Amniotic epithelial cell (primary cell): ENCODE data around the gene PIH1D1.
A peak's percentile ranks its signal among the peaks of the same experiment; 100 is the strongest.

Experiments
- DNase-seq: peaks from one replicate; pipeline ENCODE4 v3.0.0-alpha.2; 2010; ENCODE audit warnings: low read depth

Gene PIH1D1

DNA sequence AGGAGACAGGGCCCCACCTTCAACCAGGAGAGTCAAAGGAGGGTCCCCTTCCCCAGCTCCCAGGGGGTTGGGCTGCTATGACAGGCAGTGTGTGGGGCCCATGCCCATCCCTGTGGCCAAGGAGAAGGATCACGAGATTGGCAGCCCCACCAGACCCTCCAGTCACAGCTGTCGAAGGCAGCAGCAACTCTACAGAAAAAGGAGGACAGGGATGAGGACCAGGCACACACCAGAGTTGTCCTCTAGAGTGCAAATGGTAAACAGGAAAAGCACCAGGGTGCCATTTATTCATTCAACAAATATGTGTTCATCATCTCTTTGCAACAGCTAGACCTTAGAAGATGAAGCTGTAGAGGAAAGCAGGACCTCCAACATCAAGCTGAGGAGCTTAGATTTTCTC is 32.4 kb downstream of the PIH1D1 start:
- DNase-seq: no peak

GRCh38 chr19:49418511-49418910 is 33.1 kb downstream of the PIH1D1 start:
- no peak for DNase-seq

DNA sequence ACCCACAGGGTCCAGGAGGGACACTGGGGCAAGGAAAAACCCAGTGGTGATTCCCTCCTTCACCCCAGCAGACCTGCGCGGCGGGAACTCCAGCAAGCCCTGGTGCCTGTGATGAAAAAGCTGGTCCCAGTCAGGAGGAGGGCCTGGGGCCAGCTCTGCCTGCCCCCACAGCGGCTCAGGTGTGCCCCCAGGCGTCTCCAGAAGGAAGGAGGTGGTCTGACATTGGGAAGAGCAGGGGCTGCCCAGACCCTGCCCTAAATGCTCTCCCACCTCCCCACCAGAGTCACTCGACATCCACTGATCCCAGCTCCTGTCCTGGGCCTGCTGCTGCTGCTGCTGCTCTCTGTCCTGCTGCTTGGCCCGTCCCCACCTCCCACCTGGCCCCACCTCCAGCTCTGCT is 34.5 kb downstream of the PIH1D1 start:
- DNase-seq: no peak

GRCh38 chr19:49415810-49416200 is 35.8 kb downstream of the PIH1D1 start:
- DNase-seq: no peak

DNA sequence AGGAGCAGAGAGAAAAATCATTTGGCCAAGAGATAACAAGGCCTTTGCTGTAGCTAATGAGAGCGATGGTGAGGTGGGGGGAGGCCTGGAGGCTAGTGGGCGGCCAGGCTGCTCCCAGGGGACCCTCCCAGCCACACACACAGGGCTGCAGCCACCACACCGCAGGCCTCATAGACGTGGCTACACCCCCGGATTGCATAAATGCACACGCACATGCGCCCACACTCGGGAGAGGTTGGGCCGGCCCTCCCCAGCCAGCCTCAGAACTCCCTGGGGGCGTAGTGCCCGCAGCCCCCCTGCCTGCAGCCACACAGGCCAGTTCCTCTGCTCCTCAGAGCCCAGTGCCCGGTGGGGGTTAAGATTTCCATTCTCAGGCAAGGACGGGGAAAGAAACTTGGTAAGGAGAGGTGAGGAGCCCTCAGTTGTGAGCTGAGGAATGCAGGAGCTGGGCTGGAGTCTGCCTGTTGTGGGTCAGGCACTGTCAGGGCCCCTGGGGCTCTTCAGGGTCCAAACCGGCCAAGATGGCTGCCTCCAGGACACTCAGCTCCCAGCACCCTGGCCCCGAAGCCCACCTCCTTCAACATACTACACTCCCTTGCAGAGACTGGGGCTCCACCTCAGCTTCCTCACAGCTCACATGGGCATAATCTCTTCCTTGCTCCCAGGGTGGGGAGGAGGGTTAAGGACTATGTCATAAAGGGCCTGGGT is 36.4 kb downstream of the PIH1D1 start:
- DNase-seq: no peak

GRCh38 chr19:49414256-49414655 is 37.4 kb downstream of the PIH1D1 start:
- DNase-seq: no peak

GRCh38 chr19:49413348-49413747 is 38.3 kb downstream of the PIH1D1 start:
- DNase-seq: no peak

DNA sequence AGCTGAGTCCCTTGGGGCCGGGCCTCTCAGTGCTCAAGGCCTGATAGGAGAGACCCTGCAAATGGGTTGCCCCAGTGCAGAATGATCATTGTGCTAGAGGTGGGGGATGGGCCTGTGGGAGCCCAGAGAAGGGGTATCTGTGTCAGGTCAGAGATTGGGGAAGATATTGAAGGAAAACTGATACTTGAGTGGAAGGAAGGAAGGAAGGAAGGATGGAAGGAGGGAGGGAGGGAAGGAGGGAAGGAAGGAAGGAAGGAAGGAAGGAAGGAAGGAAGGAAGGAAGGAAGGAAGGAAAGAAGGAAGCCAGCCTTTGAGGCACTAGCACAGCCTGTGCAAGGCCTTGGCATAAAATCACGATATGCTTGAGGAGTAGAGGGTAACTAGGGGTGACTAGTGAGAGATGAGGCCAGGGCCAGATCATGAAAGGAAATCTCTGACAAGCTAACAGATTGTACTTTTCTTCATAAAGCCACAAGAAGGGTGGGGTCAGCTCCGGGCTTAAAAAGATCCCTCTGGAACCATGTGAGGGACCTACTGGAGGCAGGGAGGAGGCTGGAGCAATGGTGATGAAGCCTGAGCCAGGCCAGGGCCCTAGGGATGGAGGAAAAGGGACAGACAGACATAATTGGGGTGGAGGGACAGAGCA is 39.8 kb downstream of the PIH1D1 start:
- DNase-seq: no peak

GRCh38 chr19:49409441-49410029 is 42.1 kb downstream of the PIH1D1 start:
- DNase-seq: no peak

DNA sequence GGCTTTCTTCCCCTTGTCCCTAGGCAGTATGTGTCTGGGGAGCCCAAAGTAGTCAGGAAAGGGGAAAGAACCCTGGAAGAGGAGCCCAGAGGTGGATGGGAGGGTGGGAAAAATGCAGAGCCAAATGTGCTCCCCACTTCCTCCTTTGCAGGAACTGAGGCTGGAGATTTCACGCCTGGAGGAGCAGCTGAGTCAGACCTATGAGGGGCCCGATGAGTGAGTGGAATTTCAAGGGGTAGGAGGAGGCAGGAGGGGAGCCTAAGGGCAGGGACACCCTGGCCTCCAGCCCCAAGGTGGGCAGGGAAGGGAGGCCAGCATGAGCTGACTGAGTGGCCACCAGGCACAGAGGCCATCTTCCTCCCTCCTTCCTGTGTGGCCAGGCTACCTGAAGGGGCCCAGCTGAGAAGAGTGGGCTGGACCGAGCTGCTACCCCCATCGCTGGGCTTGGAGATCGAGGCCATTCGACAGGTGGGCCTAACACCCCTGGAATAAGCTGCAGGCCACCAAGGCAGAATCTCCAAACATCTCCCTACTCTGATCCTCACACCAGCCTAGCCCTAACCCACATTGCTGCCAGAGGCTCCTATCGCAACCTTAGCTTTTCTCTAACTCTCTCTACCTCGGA is 42.7 kb downstream of the PIH1D1 start:
- no peak for DNase-seq

GRCh38 chr19:49407482-49408015 is 44.1 kb downstream of the PIH1D1 start:
- no peak for DNase-seq

DNA sequence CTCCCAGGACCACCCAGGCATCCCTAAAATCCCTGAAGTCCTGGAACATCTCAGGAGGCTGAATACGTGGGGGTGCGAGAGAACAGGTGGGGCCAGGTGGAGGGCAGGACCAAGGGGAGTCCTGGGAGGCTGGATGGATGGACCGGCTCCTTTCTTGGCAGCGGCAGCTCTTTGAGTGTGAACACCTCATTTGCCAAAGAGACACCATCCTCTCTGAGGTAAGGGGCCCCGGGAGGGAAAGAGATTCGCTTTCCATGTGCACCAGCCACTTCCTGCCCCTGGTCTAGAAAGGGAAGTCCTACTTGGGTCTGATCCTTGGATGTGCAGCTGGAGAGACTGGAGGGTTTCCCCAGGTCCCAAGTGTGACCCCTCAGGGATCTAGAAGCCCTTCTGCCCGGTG is 44.5 kb downstream of the PIH1D1 start:
- DNase-seq: no peak

DNA sequence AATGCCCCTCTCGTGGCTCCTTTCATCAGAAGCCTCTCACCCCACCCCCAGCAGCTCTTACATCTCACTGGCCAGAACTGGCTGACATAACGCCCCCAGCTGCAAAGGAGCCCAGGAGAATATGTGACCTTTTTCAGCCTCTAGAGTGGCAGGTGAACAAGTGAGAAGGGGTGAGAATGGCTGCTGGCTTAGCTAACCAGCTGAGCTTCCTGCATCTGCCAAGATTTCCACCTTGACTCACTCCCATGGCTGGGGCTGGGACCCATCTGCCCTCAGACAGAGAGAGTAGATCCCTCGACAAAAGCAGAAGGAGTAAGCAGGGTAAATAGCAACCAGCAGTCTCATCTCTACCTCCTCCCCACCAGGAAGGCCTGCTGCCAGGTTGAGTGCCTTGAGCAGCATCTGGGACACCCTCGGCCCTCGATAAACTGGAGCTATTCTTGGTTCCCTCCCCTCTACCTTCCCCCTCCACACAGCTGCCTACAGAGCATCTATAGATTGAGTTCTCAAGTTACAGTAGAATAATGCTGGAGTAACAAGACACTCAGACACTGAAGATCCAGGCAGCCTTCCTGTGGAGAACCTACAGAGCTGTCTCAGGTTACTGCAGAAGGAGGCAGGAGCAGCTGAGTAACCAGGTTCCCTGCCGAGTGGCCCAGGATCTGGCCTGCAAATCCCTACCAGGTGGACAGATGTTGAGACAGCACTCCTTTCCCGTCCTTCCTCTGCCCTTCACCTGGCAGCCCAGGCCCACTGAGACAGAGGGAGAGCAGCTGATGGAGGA is 48.0 kb downstream of the PIH1D1 start:
- no peak for DNase-seq

DNA sequence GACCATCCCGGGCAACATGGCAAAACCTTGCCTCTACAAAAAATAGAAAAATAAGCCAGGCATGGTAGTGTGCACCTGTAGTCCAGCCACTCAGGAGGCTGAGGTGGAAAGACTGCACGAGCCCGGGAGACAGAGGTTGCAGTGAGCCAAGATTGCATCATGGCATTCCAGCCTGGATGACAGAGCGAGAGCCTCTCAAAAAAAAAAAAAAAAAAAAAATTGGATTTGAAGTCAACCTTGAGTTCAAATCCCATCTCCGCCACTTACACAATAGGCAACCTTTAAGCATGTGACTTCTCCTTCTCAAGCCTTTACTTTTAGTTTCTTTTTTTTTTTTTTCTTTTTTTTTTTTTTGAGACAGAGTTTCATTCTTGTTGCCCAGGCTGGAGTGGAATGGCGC is 51.6 kb downstream of the PIH1D1 start:
- peak; percentile 52 for DNase-seq

- DNase-seq: no peak
These were observed 52.7 kb downstream of the PIH1D1 start for GRCh38 chr19:49398931-49399330.

DNA sequence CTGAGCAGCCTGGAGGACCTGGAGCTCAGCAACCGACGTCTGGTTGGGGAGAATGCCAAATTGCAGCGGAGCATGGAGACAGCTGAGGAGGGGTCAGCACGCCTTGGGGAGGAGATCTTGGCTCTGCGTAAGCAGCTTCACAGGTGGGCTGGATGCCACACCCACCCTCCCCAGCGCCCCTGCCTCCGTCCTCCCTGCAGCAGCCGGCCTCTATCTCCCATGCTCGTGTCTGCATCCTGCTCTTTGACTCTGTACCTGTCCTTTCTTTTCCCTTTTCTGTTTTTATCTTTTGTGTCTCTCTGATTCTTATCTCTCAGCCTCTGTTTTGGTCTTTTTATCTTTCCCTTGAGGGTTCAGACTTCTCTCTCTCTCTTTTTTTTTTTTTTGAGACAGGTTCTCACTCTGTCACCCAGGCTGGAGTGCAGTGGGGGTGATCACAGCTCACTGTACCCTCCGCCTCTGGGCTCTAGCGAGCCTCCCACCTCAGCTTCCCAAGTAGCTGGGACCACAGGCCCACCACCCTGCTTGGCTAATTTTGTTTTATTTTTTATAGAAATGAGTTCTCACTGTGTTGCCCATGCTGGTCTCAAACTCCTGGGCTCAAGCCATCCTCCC is 53.5 kb downstream of the PIH1D1 start:
- DNase-seq: no peak

- no peak for DNase-seq
These were observed 54.7 kb downstream of the PIH1D1 start for GRCh38 chr19:49396738-49397505.
